D721Med (cell line): ENCODE measurements around the gene NUDT21.

Source experiments
- DNase-seq: peaks from one replicate; pipeline ENCODE4 v3.0.0; 2011; ENCODE audit warnings: low spot score; ENCODE audit not compliant: insufficient read length
- FAIRE-seq: peaks from 2 replicates; lab custom pipeline; 2011; peaks lifted over from hg19 to GRCh38; lab: Jason Lieb, UNC
- TF ChIP-seq, protein P1 (sequence below): IDR thresholded peaks from 2 replicates; pipeline ENCODE4 v1.5.1; 2012; ENCODE audit warnings: mild to moderate bottlenecking, control low read depth; ENCODE audit not compliant: insufficient read depth; ENCODE audit errors: missing control alignments

Gene NUDT21

GRCh38 chr16:56419740-56420548 is 31.2 kb downstream of the NUDT21 start:
- FAIRE-seq: no peak
- DNase-seq: no peak
- TF ChIP-seq, protein P1, sequence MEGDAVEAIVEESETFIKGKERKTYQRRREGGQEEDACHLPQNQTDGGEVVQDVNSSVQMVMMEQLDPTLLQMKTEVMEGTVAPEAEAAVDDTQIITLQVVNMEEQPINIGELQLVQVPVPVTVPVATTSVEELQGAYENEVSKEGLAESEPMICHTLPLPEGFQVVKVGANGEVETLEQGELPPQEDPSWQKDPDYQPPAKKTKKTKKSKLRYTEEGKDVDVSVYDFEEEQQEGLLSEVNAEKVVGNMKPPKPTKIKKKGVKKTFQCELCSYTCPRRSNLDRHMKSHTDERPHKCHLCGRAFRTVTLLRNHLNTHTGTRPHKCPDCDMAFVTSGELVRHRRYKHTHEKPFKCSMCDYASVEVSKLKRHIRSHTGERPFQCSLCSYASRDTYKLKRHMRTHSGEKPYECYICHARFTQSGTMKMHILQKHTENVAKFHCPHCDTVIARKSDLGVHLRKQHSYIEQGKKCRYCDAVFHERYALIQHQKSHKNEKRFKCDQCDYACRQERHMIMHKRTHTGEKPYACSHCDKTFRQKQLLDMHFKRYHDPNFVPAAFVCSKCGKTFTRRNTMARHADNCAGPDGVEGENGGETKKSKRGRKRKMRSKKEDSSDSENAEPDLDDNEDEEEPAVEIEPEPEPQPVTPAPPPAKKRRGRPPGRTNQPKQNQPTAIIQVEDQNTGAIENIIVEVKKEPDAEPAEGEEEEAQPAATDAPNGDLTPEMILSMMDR: no peak

- DNase-seq (no peak), FAIRE-seq (no peak)
- TF ChIP-seq, protein P1: no peak
Measured at GRCh38 chr16:56417138-56417537, 34.0 kb downstream of the NUDT21 start.

GRCh38 chr16:56415875-56416274 is 35.3 kb downstream of the NUDT21 start:
- TF ChIP-seq, protein P1: no peak
- FAIRE-seq (no peak), DNase-seq (no peak)

GRCh38 chr16:56414366-56414765 is 36.8 kb downstream of the NUDT21 start:
- TF ChIP-seq, protein P1: no peak
- FAIRE-seq: no peak
- no peak for DNase-seq

GRCh38 chr16:56413381-56413780 is 37.8 kb downstream of the NUDT21 start:
- DNase-seq (no peak), FAIRE-seq (no peak)
- TF ChIP-seq, protein P1: no peak

GRCh38 chr16:56411624-56412023 is 39.5 kb downstream of the NUDT21 start:
- TF ChIP-seq, protein P1: no peak
- DNase-seq (no peak), FAIRE-seq (no peak)

GRCh38 chr16:56411123-56411522 is 40.0 kb downstream of the NUDT21 start:
- TF ChIP-seq, protein P1: no peak
- no peak for DNase-seq
- FAIRE-seq: no peak
